Measurements from ENCODE around the gene MAFB.
A peak's percentile ranks its signal among the peaks of the same experiment; 100 is the strongest.
"Not testable (repeated sequence)": the region's sequence is repeated elsewhere in the genome, so short reads cannot be mapped to it uniquely, and the experiment has no call there.

Gene MAFB

DNA sequence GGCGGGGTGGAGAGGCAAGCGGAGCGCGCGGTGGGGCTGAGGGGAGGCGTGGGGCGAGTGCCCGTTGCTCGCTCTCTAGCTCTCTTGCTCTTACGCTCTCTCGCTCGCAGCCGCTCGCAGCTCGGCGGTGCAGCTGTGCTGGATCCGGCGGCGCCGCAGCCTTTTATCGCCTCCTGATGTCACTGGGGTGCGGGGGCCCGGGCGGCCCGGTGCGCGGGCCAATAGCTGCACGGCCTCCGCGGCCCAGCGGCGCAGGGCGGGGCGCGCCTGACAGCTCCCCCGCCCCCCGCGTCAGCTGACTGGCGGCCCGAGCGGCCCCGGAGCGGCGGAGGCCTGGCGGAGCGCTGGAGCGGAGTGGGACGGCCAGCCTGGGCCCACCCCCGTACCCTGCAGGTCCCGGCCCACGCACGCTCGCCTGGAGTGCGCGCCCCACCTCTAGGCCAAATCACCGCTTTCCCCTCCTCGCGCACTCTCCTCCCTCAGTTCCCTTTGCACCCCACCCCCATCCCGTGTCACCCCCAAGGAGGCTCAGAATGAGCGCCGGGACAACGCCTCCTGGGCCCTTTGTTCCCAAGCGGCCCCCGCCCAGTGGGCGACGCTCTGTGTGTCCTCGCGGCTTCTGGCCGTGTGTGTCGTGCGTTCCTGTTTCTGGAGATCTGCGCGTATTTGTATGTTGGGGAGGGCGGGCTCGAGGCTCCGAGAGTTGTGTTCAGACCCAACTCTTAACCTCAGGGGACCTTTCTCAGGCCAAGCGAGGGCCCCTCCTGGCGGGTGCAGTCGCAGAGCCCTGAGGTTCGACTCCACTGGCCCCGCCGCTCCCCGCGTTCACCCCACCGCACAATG is at the start of gene MAFB:
TSS of gene MAFB (minus strand) at position 137 of the 843 bp plus-strand sequence. CDS start 386 bp downstream, outside the sequence.
- peak; percentile 25 for DNase-seq (ENCODE audit: low read depth)
- TF ChIP-seq, protein P1, sequence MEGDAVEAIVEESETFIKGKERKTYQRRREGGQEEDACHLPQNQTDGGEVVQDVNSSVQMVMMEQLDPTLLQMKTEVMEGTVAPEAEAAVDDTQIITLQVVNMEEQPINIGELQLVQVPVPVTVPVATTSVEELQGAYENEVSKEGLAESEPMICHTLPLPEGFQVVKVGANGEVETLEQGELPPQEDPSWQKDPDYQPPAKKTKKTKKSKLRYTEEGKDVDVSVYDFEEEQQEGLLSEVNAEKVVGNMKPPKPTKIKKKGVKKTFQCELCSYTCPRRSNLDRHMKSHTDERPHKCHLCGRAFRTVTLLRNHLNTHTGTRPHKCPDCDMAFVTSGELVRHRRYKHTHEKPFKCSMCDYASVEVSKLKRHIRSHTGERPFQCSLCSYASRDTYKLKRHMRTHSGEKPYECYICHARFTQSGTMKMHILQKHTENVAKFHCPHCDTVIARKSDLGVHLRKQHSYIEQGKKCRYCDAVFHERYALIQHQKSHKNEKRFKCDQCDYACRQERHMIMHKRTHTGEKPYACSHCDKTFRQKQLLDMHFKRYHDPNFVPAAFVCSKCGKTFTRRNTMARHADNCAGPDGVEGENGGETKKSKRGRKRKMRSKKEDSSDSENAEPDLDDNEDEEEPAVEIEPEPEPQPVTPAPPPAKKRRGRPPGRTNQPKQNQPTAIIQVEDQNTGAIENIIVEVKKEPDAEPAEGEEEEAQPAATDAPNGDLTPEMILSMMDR (IDR thresholded peaks at IDR 0.05; ENCODE audit: control insufficient read depth, insufficient read depth, low read depth, low read length, missing control alignments): no peak
- H3K4me3 ChIP-seq (ENCODE audit: control insufficient read depth, low read depth, low read length): peak within 1 kb of the TSS; percentile 66

DNA sequence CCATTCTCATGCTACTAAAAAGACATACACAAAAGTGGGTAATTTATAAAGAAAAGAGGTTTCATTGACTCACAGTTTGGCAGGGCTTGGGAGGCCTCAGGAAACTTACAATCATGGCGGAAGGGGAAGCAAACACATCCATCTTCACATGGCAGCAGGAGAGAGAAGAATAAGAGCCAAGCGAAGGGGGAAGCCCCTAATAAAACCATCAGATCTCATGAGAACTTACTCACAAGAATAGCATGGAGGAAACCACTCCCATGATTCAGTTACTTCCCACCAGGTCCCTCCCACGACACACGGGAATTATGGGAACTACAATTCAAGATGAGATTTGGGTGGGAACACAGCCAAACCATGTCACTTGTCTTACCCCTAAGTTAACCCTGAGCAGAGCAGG is 47.4 kb upstream of the MAFB start:
- not testable (repeated sequence) for DNase-seq (ENCODE audit: low read depth); H3K4me3 ChIP-seq (ENCODE audit: control insufficient read depth, low read depth, low read length)

DNA sequence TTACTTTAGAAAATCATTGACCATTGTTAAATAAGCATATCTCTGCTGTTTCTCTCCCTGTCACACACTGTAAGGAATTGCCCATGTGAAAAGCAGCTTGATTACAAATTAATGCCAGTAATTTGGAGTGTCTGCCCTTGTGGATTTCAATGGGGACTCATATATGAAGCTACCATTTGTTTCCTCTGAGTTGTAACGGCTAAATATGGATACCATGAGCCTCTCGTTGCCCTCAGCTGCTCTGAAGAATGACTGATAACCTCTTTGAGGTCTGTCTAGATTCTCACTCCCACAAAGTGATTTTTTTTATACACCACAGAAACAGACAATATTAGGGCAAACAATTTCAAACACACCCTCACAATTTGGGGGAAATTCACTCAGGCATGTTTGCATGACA is 40.0 kb upstream of the MAFB start:
- TF ChIP-seq, protein P1 (IDR thresholded peaks at IDR 0.05; ENCODE audit: control insufficient read depth, insufficient read depth, low read depth, low read length, missing control alignments): no peak
- DNase-seq (ENCODE audit: low read depth): no peak
- no peak overlapping the region for H3K4me3 ChIP-seq (ENCODE audit: control insufficient read depth, low read depth, low read length)

- DNase-seq (ENCODE audit: low read depth): no peak
- no peak overlapping the region for H3K4me3 ChIP-seq (ENCODE audit: control insufficient read depth, low read depth, low read length)
- TF ChIP-seq, protein P1 (IDR thresholded peaks at IDR 0.05; ENCODE audit: control insufficient read depth, insufficient read depth, low read depth, low read length, missing control alignments): no peak
Measured at GRCh38 chr20:40728470-40728869, 39.4 kb upstream of the MAFB start.

DNA sequence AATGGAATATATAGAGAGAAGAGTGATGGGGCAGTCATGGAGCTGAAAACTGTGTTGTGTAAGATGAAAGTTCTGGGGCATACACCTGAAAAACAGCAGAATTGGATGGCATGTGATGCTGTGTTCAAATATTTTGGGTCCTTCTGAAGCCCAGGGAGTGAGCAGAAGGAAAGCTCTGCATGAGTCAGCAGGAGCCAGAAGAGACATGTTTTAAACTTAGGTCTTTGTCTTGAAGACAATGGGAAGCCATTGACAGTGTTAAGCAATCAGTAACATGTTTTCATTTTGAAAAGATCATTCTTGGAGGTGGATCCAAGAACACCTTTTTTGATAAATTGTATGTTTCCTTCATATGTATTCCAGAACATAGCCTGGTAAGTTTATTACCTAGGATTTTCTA is 38.9 kb upstream of the MAFB start:
- DNase-seq (ENCODE audit: low read depth): no peak
- TF ChIP-seq, protein P1 (IDR thresholded peaks at IDR 0.05; ENCODE audit: control insufficient read depth, insufficient read depth, low read depth, low read length, missing control alignments): no peak
- H3K4me3 ChIP-seq (ENCODE audit: control insufficient read depth, low read depth, low read length): no peak overlapping the region

DNA sequence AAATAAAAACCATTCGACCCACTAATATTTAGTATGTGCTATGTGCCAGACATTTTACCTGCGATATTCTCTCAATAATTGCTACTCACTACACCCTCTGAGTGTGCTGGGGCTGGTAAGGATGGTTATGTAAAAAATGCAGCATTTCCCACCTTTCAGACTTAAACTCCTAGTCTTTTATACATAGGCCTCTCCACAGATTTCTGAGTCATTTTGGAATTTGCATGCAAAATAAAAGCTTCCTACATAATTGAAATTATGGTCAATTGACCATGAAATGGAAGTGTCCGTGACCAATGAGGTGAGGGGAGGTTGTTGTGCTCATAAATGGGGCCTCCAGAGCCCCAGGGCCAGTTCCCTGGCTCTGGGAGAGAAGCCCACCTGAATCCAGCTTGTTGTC is 37.7 kb upstream of the MAFB start:
- no peak for DNase-seq (ENCODE audit: low read depth)
- H3K4me3 ChIP-seq (ENCODE audit: control insufficient read depth, low read depth, low read length): no peak overlapping the region
- TF ChIP-seq, protein P1 (IDR thresholded peaks at IDR 0.05; ENCODE audit: control insufficient read depth, insufficient read depth, low read depth, low read length, missing control alignments): no peak

DNA sequence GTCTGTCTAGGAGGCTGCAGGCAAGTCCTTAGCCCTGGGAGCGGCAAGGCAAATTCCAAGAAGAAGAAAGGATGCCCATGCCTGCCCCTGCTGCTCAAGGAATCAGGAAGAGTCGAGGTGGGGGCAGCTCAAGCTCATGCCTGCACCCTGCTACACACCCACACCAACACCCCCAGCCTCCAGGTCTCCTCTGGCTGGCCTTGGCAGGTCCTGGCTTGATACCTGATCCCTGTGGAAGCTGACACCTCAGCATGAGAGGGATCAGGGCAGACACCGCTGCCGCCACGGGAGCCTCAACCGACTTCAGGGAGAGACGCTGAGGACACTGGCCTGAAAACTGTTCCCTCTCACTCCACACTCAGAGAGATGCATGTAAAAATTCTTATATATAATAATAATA is 35.5 kb upstream of the MAFB start:
- DNase-seq (ENCODE audit: low read depth): no peak
- H3K4me3 ChIP-seq (ENCODE audit: control insufficient read depth, low read depth, low read length): no peak overlapping the region

More for the DNA sequence above, 35.5 kb upstream of the MAFB start:
- TF ChIP-seq, protein P1 (IDR thresholded peaks at IDR 0.05; ENCODE audit: control insufficient read depth, insufficient read depth, low read depth, low read length, missing control alignments): no peak

All from AG09309 (cell line).